SIG-M5 (cell line): ENCODE measurements around the gene CCT3.
"Not testable (repeated sequence)": the region's sequence is repeated elsewhere in the genome, so short reads cannot be mapped to it uniquely, and the experiment has no call there.

ENCODE experiments used
- DNase-seq: peaks from one replicate; lab custom pipeline; 2025; lab: John Stamatoyannopoulos, UW

The CCT3 gene

DNA sequence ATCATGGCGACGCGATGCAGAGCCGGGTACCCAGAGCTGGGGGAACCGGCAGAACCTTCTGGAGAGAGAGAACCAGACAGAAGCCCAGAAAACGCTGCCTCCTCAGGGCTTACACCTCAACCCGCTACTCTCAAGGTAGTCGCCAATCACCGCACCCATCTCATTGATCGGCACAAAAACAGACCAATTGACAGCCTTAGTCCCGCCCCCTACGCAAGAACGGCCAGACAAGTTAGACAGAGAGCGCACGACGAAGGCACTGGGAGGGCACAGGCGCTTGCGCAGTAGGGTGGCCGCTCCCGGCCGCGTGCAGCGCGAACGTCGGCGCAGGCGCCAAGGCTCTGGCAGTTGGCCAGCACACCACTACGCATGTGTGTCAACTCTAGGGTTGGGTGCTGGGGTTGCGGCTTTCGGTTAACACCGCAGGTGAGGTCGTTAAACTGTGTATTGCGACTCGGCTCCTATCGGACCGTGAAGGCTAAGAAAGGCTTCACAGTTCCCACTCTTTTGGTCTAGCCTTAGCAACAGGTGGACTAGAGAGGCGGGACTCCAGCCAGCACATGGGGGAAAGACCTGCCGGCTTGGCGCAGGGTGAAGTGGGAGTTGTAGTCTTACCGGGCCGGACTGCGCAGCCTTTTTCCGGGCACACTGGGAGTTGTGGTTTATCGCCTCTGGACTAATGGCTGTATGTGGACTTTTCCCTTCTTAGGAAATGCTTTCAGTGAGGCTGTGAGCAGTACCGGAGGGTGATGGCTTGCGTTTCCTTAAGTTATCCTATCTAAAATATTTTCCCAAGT, at the start of gene CCT3, which contains the start of gene TSACC:
Gene CCT3, minus strand, starts transcription at position 113 of the 797 bp plus-strand sequence. Its CDS starts 108 bp downstream, at position 5.
Gene TSACC, plus strand, starts transcription at position 347 of the 797 bp plus-strand sequence. CDS start 1,232 bp downstream, outside the sequence.
- DNase-seq = peak; percentile 100

DNA sequence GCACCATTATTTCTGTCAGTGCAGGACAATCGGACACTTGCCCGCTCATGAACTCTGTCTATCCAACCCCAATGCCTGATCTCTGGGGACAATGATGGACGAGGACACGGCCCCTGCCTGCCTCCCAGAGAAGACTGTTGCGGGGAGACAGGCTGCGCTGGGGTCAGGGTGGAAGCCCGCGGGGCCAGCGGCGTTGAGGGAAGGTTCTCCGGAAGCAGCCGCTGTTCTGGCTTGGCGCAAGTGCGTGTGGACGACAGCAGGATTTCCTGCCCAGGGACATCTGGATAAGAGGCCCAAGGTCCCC, 49.7 kb upstream of the CCT3 start:
- no peak for DNase-seq

DNA sequence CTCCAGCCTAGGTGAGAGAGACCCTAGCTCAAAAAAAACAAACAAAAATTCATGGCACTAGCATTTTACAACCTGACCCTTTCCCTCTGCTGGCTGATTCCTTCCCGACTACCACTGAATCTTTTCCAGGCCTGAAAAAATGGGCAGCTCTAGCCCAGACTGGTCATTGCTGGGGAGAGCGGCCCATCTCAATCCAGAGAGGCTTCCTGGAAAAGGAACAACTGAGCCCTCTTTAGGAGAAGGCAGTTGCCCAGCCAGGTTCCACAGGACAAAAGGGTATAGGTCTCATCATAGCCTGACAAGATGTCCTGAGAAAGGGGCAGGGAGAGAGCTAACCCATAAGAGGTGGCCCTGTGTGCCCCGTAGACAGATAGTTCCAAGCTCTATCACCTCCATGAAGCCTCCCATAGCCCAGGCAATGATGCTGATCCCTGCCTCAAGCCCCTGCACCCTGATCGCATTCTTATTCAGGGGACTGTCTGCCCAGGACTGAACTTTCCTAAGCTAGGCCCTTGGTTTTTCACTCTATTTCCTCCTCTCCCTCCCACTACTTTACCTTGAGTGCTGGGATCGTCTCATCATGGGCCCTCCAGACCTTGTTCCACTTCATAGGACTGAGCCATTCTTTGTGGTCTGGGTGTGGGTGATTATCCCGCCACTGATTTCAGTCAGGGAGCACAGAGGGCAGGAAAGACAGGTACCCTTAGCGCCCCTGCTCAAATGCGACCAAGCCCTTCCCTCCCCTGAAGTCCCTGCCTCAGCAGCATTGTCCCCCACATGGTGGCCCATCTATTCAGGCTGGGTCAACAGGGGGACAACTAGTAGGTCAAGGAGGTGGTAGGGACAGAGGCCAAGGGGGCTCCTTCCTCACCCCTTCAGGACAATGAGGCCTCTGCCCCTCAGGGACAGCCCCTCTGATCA, 49.1 kb upstream of the CCT3 start:
- DNase-seq = no peak

DNA sequence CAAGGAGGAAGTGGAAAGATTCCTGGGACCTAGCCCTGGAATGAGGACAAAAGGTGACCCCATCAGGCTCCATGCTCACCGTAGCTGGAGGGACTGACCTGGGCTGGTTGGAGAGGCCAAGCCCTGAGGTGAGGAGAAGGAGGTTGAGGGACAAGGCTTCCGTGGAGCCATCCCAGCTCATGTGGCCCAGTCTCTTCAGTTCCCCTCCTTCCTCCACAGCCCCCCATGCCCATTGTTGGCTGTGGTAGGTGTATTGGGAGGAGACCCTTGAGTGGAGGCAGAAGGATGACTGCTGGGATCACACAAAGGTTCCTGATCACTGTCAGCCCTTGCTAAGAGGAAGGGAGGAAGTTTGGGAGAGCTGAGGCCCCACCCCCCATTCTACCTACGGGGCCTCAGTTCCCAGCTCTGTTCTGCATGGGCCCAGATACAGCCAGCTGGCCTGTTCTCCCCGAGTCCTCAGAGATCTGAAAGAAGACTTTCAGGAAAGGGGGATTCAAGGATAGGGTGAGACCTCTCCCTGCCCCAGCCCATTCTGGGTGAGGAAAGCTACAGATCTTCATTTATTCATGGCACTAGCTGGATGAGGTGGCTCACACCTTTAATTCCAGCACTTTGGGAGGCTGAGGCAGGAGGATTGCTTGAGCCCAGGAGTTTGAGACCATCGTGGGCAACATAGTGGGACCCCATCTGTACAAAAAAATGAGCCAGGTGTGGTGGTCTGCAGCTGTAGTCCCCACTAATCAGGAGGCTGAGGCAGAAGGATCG, 48.2 kb upstream of the CCT3 start:
- DNase-seq = no peak

DNA sequence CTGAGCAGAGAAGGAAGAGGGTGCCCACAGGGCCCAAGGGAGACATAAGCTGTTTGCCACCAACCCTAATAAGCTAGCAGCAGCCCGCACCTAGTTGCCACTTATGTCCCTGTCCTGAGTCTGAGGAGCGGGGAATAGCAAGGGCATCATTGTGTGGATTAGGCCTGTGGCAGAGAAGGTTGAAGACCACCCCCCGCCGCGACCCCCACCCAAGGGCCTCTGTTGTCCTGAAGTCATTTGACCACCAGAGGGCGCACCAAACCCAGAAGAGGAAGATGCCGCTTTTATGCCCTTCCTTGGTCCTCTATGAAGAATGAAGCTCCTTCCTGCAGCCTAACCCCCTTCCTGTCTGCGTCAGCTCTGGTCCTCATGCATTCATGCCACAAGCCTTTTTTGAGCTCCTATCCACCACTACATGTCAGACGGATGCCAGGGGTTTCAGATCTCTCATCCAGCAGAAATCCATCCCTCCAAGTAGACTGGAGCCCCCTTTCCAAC, 47.5 kb upstream of the CCT3 start:
- peak; percentile 41 for DNase-seq

DNA sequence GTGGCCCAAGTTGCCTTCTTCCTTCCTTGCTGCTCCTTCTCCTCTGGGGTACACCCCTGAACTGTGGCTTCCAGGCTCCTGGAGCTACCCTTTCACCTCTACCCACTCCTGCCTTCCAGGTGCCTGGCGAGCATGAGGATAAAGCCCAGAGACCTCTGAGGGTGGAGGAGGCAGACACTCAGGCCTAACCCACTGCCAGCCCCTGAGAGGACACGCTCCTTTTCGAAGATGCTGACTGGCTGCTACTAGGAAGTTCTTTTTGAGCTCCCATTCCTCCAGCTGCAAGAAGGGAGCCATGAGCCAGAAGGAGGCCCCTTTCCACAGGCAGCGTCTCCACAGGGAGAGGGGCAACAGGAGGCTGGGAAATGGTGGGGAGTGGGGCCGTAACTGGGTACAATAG, 46.6 kb upstream of the CCT3 start:
- no peak for DNase-seq

DNA sequence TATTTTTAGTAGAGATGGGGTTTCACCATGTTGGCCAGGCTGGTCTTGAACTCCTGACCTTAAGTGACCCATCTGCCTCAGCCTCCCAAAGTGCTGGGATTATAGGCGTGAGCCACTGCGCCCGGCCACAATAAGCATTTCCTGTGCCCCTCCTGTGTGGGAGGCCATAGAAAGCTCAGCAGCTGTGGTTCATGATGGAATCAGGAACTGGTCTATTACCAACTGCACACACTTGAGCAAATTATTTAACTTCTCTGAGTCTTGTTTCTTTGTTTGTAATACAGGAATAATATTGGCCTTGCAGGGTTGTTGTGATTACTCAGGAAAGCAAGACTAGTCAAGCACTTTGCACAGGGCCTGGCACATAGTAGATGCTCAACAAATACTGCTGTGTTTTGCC, 45.9 kb upstream of the CCT3 start:
- no peak for DNase-seq

DNA sequence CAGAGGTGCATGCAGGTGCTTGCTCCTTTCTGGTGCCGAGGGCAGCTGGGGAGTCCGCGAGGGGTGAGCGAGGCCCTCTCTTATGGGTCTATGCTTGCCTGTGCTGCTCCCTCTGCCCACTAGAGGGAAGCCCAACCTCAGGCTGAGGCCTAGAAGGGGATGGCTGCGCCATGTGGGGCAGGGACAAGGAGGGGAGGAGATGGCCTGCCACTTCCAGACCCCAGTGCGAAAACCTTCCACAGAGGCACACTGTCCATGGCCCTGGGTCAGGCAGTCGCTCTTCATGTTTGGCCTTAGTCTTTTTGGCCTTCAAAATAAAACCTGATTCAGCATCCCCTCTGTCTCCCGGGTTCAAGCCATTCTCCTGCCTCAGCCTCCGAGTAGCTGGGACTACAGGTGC, 44.9 kb upstream of the CCT3 start:
- DNase-seq = no peak

DNA sequence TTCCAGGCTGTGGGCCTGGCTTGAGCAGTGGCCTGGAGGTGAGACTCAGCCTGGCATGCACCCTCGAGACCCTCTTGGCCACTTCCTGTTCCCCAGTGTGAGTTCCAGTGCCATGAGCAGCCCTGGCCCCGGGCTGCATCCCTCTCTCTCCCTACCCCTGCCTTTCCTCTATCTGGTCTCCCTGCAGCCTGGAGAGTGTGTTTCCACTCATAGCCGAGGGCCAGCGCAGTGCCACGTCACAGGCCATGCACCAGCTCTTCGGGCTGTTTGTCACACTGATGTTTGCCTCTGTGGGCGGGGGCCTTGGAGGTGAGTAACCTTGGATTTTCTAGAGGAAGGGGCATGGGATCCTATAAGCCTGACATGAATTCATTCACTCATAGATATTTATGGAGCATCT, 44.5 kb upstream of the CCT3 start:
- DNase-seq = no peak

DNA sequence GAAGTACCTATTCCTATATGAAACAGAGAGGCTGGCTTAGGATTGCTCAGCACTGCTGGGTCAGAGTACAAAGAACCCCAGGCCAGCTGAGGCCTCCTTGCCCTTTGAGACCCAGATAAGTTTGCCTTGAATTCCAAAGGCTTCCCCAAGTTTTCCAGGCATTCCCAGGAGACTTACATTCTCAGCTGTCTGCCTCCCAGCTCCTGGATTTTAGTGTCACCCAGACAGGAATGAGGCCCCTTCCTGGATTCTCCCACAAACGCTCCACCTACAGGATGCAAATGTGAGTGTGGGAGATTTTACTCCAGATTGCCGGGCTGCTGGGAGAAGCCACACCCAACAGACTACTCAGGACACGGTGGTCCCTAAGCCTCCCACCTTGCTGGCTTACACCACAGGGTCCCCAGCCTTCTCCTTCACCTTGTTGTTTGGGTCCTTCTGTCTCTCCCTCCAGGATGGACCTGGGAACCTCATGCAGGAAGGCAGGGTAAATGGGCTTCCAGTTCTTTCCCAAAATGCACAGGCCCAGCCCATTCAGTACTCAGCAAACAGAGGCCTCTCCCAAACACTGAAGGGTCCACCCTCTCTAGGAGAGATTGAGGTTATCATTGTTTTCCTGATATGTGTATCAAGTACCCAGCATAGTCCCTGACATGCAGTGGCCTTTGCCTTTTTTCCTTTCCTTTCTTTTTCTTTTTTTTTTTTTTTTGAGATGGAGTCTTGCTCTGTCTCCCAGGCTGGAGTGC, 41.5 kb upstream of the CCT3 start:
- no peak for DNase-seq

DNA sequence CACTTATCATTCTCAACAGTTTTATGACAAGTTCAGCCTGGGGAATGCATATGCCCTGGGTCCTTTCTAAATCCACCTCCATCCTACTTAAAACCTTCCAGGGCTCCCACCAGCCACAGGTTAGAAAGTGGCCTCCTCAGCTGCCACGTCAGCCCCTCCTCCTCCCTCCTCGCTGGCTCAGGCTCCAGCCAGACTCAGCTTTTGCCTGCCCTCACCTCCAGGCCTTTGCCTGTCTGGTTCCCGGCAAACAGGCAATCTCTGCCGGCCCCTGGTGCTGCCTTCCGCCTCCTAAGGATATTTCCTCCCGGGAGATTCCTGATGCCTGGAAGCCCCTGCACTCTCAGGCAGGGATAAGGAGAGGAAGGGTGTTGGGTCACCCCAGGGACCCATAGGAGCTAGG, 40.5 kb upstream of the CCT3 start:
- DNase-seq = no peak

DNA sequence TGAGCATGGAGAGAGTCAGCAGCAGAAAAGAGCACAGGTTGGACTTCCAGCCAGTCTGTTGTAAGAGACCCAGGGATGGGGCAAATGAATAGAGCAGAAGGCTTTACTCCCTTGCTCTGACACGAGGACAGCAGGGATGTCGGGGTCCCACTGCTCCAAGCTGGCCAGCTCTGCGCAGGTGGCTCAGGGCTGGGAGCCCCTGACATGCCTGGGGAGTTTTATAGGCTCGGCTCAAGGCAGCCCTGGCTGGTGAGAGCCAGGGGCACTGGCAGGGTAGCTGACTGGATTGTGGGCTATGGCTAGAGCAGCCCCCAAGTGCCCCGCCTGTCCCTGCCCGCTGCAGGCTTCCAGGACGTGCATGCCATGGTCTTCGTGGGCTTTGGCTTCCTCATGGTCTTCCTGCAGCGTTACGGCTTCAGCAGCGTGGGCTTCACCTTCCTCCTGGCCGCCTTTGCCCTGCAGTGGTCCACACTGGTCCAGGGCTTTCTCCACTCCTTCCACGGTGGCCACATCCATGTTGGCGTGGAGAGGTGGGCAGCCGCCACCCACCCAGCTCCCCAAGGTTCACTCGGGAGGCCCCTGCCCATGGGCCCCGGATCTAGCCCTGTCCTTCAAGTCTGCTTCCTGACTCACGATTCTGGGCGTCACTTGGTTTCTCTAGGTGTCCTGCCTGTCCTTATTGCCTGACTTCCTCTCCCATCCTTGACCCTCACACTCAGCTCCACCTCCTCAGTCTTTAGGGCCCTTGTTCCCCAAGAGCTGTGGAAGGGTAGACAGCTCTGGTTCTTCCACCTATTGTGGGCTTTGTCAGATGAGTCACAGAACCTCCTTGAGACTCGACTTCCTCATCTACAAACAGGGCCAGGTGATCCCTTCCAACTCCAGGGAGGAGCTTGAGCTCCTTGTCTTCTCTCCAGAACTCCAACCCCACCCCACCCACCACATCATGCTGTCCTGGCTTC, 39.1 kb upstream of the CCT3 start:
- no peak for DNase-seq

DNA sequence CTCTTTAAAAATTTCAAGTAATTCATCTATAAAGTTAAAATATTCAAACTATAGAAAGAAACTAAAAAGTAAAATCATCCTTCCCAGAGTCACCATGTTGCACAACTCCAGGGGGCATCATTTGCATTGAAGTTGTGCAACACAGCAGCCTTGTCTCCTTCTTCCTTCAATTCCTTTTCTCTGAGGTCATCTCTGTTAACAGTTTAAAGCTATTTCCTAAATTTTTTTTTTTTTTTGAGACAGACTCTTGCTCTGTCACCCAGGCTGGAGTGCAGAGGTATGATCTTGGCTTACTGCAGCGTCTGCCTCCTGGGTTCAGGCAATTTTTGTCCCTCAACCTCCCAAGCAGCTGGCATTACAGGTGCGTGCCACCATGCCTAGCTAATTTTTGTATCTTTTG, 38.1 kb upstream of the CCT3 start:
- DNase-seq = no peak

DNA sequence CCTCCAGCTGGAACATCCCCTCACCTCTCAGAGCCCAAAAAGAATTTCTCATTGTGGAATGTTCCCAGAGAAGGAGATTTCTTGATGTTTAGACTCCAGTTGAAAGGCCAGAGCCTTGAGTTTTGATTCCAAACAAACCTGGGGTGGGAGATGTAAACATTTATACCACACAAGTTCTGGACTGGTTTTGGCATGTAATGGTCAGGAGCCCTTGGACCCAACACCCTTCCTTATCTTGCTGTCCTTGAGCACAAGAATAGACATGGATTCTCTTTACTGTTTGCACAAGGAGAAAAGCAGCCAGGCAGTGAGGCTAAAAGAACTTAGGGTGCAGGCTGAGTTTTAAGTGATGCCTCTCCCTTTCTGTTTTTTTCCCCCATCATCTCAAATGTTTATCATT, 35.5 kb upstream of the CCT3 start:
- no peak for DNase-seq

DNA sequence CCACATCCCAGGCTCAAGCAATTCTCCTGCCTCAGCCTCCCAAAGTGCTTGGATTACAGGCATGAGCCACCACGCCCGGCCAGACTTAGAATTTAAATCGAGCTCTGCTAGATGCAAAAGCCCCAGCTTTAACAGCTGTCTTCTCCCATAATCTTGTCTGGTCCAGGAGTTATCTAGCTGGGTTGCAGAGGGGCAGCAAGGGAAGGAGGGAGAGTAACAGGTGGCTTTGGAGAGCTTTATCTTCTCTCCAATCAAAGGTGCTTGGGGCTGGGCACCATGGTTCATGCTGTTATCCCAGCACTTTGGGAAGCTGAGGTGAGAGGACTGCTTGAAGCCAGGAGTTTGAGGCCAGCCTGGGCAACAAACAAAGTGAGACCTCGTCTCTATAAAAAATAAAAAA, 34.8 kb upstream of the CCT3 start:
- no peak for DNase-seq

DNA sequence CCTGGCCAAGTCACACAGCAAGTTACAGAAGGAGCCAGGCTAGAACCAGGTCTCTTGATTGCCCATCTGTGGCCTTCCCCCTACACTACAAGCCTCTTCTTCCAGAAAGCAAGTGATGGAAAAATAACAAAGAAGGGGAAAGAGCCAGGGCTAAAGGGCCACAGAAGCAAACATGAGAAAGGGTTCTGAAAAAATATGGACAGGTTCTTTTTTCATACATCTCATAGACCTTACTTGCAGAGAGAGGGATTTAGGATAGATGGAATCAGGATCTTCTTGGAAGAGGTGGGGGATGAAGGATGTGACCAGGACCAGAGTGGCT, 34.1 kb upstream of the CCT3 start:
- no peak for DNase-seq

DNA sequence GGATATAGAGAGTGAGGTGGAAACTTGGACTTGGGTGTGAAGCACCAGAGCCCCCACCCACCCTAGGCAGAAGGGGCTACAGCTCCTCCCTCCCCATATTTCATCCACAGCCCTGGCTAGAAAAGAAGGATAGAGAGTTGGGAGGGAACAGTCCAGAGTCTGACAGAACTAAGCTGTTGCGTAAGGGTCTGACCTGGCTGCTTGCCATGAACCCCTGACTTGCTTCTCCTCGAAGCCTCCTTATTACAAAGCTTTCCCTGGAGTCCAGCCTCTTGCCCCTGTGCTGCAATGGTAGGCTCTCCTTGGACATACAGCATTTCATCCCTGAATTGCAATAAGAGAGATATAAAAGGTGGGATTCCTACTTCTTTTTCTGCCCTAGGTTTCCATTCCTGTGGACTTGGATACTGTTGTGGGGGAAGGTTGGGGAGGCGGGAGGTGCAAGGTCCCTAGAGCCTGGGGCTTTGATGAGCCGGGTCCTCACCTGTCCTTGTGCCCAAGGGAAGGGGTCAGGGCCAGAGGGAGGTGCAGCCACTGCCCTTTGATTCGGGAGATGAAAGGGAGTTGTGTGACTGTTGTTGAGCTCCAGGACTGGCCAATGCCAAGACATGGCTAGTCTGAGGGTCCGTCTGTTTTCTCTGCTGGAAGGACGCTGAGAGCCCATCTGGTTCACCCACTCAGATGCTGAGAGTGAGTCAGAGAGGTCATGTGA, 33.6 kb upstream of the CCT3 start:
- DNase-seq = no peak

DNA sequence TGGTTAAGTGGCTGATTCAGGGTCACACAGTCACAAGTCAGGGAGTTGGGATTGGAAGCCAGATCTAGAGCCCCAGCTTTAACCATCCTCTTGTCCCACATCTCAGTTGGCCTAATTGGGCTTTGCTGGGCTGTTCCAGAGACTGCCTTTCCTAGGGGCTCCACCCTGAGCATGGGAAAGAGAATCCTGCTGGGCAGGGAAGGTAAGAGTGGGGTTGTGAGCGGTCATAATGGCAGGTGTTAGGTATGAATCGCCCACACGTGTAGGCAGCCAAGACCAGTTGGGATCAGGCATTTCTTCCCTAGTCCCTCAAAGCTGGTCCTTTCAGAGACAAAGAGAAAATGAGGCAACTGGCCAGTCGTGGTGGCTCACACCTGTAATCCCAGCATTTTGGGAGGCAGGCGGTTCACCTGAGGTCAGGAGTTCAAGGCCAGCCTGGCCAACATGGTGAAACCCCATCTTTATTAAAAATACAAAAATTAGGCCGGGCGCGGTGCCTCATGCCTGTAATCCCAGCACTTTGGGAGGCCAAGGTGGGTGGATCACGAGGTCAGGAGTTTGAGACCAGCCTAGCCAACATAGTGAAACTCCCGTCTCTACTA, 31.7 kb upstream of the CCT3 start:
- not testable (repeated sequence) for DNase-seq

DNA sequence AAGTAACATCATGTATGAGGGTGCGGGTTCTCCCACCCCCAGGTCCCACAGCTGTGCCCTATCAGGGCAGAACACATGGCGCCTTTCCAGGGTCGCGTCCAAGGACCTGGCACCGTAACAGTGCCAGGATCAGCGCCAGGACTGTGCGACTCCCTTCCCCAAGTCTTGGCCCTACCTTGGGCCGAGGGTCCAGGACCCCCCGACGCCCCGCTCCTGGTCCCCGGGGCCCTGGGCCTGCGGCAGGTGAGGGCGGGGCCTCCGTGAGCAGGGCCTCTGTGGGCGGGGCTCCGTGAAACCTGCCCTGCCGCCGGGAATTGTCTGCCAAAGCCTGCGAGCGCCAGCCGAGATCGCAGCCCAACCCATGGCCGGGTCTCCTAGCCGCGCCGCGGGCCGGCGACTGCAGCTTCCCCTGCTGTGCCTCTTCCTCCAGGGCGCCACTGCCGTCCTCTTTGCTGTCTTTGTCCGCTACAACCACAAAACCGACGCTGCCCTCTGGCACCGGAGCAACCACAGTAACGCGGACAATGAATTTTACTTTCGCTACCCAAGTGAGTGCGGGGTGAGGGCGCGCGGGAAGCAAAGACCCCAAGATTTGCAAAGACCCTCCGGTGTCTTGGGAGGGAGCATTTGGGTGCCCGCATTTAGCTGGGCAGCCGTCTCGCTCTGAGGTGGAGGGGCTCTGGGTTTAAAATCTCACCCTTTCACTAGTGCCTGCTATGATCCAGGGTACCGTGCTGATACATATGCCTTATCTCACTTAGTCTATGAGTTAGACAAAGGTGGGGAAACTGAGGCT, 31.0 kb upstream of the CCT3 start, which contains the start of gene RHBG:
Gene RHBG, plus strand, starts transcription at position 323 of the 796 bp plus-strand sequence. Its CDS starts 39 bp downstream, at position 362.
- DNase-seq = no peak
